HEK293 (cell line): ENCODE results near the gene SEMA6D.

ENCODE experiments used
- ZBTB21 ChIP-seq: fragments of 450-650 bp; formaldehyde crosslinking; IDR thresholded peaks from 2 replicates; pipeline ENCODE4 v1.5.1; 2017; ENCODE audit warnings: missing biosample characterization, missing genetic modification characterization
- ZNF138 ChIP-seq: fragments of 450-650 bp; formaldehyde crosslinking; IDR thresholded peaks from 2 replicates; pipeline ENCODE4 v1.5.1; 2016; ENCODE audit warnings: missing biosample characterization, missing genetic modification characterization, borderline replicate concordance
- ZNF776 ChIP-seq: fragments of 450-650 bp; formaldehyde crosslinking; IDR thresholded peaks from 2 replicates; pipeline ENCODE4 v1.5.0; 2017; ENCODE audit warnings: missing biosample characterization, missing genetic modification characterization, borderline replicate concordance
- TF ChIP-seq, protein P1 (sequence below): fragments of 450-650 bp; formaldehyde crosslinking; IDR thresholded peaks from 2 replicates; pipeline ENCODE4 v1.5.1; 2016; ENCODE audit warnings: missing biosample characterization, missing genetic modification characterization
- TF ChIP-seq, protein P2 (sequence below): fragments of 450-650 bp; formaldehyde crosslinking; IDR thresholded peaks from 2 replicates; pipeline ENCODE4 v1.5.1; 2016; ENCODE audit warnings: missing biosample characterization, missing genetic modification characterization, borderline replicate concordance
- TF ChIP-seq, protein P3 (sequence below): fragments of 450-650 bp; IDR thresholded peaks from 2 replicates; pipeline ENCODE4 v1.5.1; 2018; ENCODE audit warnings: missing biosample characterization, missing genetic modification characterization
- TF ChIP-seq, protein P4 (sequence below): fragments of 450-650 bp; formaldehyde crosslinking; IDR thresholded peaks from 2 replicates; pipeline ENCODE4 v1.5.1; 2016; ENCODE audit warnings: missing biosample characterization, missing genetic modification characterization
- TF ChIP-seq, protein P5 (sequence below): fragments of 450-650 bp; formaldehyde crosslinking; IDR thresholded peaks from 2 replicates; pipeline ENCODE4 v1.5.1; 2016; ENCODE audit warnings: missing biosample characterization, missing genetic modification characterization
- TF ChIP-seq, protein P6 (sequence below): fragments of 450-650 bp; formaldehyde crosslinking; IDR thresholded peaks from 2 replicates; pipeline ENCODE4 v1.5.1; 2016; ENCODE audit warnings: missing biosample characterization, missing genetic modification characterization
- TF ChIP-seq, protein P7 (sequence below): sonication (generic); formaldehyde crosslinking; IDR thresholded peaks from 2 replicates; pipeline ENCODE4 v1.8.1; 2022; ENCODE audit warnings: mild to moderate bottlenecking, moderate library complexity, missing genetic modification reagents

DNA sequence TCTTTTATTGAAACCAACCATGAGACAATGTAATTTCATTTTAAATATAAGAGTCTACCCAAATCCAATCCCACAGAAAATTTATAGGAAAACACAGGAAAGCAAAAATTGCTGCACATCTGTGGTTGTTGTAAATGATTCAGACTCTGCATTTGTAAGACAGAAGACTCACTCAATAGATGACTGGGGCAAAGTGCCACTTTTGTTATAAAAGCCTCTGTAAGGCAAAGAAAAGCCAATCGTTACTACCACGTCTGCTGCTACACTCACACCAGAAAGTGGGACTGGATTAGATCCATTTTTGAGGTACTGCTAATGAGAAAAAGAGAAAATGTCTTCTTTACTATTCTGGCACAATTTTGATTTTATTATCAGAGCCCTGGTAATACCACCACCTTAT lies 74.9 kb downstream of the SEMA6D start:
- TF ChIP-seq, protein P1, sequence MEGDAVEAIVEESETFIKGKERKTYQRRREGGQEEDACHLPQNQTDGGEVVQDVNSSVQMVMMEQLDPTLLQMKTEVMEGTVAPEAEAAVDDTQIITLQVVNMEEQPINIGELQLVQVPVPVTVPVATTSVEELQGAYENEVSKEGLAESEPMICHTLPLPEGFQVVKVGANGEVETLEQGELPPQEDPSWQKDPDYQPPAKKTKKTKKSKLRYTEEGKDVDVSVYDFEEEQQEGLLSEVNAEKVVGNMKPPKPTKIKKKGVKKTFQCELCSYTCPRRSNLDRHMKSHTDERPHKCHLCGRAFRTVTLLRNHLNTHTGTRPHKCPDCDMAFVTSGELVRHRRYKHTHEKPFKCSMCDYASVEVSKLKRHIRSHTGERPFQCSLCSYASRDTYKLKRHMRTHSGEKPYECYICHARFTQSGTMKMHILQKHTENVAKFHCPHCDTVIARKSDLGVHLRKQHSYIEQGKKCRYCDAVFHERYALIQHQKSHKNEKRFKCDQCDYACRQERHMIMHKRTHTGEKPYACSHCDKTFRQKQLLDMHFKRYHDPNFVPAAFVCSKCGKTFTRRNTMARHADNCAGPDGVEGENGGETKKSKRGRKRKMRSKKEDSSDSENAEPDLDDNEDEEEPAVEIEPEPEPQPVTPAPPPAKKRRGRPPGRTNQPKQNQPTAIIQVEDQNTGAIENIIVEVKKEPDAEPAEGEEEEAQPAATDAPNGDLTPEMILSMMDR (tag by site-specific recombination), result no peak
- TF ChIP-seq, protein P2, sequence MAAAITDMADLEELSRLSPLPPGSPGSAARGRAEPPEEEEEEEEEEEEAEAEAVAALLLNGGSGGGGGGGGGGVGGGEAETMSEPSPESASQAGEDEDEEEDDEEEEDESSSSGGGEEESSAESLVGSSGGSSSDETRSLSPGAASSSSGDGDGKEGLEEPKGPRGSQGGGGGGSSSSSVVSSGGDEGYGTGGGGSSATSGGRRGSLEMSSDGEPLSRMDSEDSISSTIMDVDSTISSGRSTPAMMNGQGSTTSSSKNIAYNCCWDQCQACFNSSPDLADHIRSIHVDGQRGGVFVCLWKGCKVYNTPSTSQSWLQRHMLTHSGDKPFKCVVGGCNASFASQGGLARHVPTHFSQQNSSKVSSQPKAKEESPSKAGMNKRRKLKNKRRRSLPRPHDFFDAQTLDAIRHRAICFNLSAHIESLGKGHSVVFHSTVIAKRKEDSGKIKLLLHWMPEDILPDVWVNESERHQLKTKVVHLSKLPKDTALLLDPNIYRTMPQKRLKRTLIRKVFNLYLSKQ (tag by site-specific recombination), result no peak
- TF ChIP-seq, protein P3, sequence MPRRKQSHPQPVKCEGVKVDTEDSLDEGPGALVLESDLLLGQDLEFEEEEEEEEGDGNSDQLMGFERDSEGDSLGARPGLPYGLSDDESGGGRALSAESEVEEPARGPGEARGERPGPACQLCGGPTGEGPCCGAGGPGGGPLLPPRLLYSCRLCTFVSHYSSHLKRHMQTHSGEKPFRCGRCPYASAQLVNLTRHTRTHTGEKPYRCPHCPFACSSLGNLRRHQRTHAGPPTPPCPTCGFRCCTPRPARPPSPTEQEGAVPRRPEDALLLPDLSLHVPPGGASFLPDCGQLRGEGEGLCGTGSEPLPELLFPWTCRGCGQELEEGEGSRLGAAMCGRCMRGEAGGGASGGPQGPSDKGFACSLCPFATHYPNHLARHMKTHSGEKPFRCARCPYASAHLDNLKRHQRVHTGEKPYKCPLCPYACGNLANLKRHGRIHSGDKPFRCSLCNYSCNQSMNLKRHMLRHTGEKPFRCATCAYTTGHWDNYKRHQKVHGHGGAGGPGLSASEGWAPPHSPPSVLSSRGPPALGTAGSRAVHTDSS (tag by site-specific recombination), result no peak
- TF ChIP-seq ZNF138 (tag by site-specific recombination), result no peak
- TF ChIP-seq, protein P4, sequence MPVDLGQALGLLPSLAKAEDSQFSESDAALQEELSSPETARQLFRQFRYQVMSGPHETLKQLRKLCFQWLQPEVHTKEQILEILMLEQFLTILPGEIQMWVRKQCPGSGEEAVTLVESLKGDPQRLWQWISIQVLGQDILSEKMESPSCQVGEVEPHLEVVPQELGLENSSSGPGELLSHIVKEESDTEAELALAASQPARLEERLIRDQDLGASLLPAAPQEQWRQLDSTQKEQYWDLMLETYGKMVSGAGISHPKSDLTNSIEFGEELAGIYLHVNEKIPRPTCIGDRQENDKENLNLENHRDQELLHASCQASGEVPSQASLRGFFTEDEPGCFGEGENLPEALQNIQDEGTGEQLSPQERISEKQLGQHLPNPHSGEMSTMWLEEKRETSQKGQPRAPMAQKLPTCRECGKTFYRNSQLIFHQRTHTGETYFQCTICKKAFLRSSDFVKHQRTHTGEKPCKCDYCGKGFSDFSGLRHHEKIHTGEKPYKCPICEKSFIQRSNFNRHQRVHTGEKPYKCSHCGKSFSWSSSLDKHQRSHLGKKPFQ (tag by site-specific recombination), result no peak
- TF ChIP-seq, protein P5, sequence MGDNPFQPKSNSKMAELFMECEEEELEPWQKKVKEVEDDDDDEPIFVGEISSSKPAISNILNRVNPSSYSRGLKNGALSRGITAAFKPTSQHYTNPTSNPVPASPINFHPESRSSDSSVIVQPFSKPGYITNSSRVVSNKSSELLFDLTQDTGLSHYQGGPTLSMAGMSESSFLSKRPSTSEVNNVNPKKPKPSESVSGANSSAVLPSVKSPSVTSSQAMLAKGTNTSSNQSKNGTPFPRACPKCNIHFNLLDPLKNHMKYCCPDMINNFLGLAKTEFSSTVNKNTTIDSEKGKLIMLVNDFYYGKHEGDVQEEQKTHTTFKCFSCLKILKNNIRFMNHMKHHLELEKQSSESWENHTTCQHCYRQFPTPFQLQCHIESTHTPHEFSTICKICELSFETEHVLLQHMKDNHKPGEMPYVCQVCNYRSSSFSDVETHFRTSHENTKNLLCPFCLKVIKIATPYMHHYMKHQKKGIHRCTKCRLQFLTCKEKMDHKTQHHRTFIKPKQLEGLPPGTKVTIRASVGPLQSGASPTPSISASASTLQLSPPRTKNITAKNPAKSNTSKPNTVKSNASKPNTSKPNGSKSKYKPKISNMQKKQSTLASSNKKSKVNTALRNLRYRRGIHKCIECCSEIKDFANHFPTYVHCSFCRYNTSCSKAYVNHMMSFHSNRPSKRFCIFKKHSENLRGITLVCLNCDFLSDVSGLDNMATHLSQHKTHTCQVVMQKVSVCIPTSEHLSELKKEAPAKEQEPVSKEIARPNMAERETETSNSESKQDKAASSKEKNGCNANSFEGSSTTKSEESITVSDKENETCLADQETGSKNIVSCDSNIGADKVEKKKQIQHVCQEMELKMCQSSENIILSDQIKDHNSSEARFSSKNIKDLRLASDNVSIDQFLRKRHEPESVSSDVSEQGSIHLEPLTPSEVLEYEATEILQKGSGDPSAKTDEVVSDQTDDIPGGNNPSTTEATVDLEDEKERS, result no peak
- TF ChIP-seq, protein P6, sequence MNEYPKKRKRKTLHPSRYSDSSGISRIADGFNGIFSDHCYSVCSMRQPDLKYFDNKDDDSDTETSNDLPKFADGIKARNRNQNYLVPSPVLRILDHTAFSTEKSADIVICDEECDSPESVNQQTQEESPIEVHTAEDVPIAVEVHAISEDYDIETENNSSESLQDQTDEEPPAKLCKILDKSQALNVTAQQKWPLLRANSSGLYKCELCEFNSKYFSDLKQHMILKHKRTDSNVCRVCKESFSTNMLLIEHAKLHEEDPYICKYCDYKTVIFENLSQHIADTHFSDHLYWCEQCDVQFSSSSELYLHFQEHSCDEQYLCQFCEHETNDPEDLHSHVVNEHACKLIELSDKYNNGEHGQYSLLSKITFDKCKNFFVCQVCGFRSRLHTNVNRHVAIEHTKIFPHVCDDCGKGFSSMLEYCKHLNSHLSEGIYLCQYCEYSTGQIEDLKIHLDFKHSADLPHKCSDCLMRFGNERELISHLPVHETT (tag by site-specific recombination), result no peak
- TF ChIP-seq, protein P7, sequence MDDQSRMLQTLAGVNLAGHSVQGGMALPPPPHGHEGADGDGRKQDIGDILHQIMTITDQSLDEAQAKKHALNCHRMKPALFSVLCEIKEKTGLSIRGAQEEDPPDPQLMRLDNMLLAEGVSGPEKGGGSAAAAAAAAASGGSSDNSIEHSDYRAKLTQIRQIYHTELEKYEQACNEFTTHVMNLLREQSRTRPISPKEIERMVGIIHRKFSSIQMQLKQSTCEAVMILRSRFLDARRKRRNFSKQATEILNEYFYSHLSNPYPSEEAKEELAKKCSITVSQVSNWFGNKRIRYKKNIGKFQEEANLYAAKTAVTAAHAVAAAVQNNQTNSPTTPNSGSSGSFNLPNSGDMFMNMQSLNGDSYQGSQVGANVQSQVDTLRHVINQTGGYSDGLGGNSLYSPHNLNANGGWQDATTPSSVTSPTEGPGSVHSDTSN (CRISPR knock-in tag), result no peak
- no peak for TF ChIP-seq ZNF776 (tag by site-specific recombination)
- TF ChIP-seq ZBTB21 (tag by site-specific recombination), result no peak
